Ovary (tissue), 3 donors: Measurements from ENCODE around the gene CKS1B.

Experiments
- CTCF ChIP-seq, 3 donors: fragments of 450-650 bp in 2 of 3; fragments of 200-600 bp in 1 of 3; IDR thresholded peaks; one replicate each; pipeline versions ENCODE4 v1.5.1 to v1.8.0; 2016 to 2022; ENCODE audit warnings: antibody characterized with exemption in 3 of 3, mild to moderate bottlenecking in 1 of 3
- POLR2A ChIP-seq: fragments of 450-650 bp; IDR thresholded peaks from one replicate; pipeline ENCODE4 v1.6.1; 2017; ENCODE audit warnings: antibody characterized with exemption, mild to moderate bottlenecking, moderate library complexity
- donor health status: DM: no; HTN: no; CAD: no.

DNA sequence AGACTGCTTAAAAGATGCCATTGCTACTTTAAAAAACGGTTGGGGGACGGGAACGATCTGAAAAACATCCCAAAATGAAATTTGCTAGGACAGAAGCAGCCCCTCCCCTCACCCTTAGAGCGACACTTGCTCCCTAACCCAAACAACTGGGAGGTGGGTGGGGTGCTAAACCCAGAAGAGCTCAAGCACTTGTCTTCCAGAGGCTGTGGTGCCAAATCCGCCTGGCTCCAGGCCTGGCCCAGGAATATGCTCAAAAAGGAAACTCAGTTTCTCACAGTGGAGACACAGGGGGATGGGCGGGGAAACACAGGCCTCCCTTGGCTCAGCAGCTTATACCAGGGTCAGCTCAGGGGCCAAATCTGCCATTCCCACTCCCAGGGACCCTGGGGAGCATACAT lies 17.9 kb upstream of the CKS1B start:
- no peak for TF ChIP-seq POLR2A
- TF ChIP-seq CTCF (IDR thresholded peaks at IDR 0.05): no peak
